Inferior parietal cortex (tissue), 1 donor: ENCODE results near the gene KIAA1549.
"Not testable (repeated sequence)": the region's sequence is repeated elsewhere in the genome, so short reads cannot be mapped to it uniquely, and the experiment has no call there.

Source experiments
- DNase-seq: peaks from one replicate; pipeline ENCODE4 v3.0.0-alpha.2; 2016; ENCODE audit errors: extremely low spot score

The KIAA1549 gene

GRCh38 chr7:138944592-138944991 is 36.6 kb downstream of the KIAA1549 start:
- no peak for DNase-seq

DNA sequence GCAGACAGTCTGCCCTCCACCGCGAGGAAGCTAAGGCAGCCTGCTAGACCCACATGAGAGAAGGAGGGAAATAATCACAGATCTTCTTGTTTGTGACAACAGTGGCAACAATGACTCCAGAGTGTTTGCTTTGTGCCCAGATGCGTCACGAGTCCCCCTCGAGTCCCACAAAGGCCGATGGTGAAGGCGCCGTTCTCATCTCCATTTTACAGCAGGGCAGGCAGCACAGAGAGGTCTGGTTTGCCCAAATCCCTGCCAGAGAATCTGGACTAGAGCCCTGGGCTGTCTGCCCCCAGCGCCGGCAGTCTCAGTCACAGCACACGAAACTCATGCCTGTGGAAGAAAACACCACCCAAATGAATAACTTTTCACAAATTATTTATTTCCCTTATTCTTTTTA is 38.1 kb downstream of the KIAA1549 start:
- no peak for DNase-seq

- DNase-seq = no peak
These were observed 39.6 kb downstream of the KIAA1549 start for GRCh38 chr7:138941545-138941944.

- DNase-seq = not testable (repeated sequence)
These were observed 40.6 kb downstream of the KIAA1549 start for GRCh38 chr7:138940602-138941001.

DNA sequence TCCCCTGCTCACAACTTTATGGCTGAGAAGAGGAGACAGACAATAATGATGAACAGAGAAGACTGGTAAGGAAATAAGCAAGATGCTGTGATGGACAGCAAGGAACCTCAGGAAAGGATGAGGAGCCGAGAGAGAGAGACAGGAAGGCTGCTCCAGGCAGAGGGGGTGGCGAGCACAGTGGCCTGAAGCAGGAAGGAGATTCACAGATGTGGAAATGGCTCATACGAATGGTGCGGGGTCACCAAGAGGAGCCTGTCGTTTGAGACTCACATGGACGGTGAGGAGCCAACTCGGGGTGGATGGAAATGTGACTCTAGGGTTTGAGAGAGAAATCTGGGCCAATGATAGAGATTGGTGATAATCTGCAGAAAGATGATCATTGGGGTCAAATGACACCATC is 43.7 kb downstream of the KIAA1549 start:
- no peak for DNase-seq

GRCh38 chr7:138935465-138936011 is 45.7 kb downstream of the KIAA1549 start:
- DNase-seq = no peak

GRCh38 chr7:138934861-138935260 is 46.3 kb downstream of the KIAA1549 start:
- no peak for DNase-seq

DNA sequence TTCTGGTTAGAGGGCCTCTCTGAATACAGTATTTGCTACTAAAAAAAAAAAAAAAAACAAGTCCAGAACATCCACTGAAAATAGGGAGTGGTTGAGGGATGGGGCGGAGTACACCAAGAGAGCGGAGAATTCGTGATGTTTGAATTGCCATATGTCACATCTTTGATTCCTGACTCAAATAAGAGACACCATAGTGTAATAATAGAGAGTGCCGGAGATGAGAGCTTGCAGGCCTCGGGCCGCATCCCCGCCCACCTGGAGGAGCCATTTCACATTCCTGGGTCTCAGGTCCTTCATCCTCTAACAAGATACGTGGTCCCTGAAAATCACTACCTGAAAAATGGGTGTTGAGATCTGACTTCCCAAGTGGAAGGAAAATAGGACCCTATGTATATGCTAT is 46.8 kb downstream of the KIAA1549 start:
- DNase-seq = no peak

- DNase-seq = no peak
These were observed 48.3 kb downstream of the KIAA1549 start for GRCh38 chr7:138932870-138933269.

GRCh38 chr7:138932427-138932826 is 48.8 kb downstream of the KIAA1549 start:
- no peak for DNase-seq

DNA sequence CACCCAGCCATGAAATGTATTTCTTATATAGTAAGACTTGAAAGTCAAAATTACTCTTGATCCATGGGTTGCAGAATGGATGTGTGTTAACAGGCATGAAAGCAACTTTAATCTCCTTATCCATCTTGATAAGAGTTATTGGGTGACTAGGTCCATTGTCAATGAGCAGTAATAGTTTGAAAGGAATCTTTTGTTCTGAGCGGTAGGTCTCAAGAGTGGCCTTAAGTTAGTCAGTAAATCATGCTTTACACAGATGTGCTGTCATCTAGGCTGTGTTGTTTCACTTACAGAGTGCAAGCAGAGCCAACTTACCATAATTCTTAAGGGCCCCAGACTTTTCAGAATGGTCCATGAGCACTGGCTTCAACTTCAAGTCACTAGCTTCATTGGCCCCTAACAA is 51.2 kb downstream of the KIAA1549 start:
- DNase-seq = no peak

GRCh38 chr7:138926241-138926612 is 55.0 kb downstream of the KIAA1549 start:
- no peak for DNase-seq

DNA sequence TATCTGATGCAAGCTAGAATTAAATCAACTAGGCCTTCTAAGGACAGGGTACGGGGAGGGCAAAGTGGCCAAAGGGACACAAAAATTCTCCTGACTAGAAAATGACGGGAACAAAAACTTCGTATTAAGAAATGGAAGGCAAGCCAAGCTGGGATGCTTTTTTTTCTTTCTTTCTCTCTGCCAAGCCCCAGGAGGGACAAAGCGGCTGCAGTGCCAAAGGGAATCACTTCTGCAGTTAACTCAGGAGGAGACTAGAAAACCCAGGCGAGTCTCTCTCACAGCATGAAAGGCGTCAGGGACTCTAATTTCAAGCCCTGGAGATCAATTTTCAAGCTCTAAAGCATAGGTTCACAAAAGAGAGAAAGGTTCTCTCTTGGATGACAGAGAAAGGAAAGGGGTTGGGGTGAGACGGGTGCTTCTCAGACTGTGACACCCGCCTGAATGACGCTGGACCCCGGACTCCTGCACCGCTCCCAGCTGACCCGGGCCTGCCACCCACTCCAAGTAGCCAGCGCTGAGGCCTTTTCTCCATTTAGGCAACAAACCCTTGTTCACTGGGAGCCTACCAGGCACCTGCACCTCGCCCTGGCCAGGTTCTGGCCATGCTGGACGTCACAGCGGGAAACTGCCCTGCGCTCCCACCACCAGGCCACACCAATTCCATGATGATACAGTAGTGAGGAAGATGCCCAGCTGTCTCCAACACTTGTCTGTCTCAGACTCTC is 56.5 kb downstream of the KIAA1549 start:
- no peak for DNase-seq

GRCh38 chr7:138921277-138921676 is 59.9 kb downstream of the KIAA1549 start:
- no peak for DNase-seq

DNA sequence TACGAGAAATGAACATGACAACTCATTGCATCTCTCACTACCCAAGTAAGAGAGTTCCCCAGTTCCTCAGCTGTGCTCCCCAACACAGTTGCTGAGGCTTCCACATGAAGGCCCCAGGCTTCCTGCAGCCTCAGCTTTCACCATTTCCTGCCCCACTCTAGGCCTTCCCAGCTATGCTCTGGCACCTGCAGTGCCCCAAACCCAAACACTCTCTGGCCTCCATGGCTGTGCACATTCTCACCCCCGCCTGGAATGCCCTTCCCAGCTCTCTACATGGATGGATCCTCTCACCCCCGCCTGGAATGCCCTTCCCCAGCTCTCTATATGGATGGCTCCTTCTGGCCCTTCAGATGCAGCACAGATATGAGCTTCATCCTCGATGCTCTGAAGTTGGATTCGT is 61.3 kb downstream of the KIAA1549 start:
- no peak for DNase-seq

DNA sequence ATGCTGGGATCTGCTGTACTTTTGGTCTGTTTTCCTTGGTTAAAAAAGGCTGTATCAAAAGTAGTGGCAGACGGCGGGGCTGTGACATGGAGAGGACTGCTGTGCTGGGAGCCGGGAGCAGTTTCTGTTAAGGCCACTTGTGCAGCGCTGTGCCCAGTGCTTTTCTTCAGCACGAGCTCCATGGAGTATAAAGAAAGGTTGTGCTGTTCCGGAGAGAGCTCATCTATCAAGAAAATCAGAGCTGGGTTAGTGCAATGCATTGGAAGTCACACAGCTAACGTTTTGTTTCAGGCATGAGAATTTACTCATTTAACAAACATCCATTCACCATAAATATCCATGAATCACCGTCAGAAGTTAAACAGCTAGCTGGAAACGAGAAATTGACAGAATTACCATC is 62.0 kb downstream of the KIAA1549 start:
- no peak for DNase-seq

GRCh38 chr7:138918756-138919155 is 62.4 kb downstream of the KIAA1549 start:
- DNase-seq = peak; percentile 68

GRCh38 chr7:138918176-138918575 is 63.0 kb downstream of the KIAA1549 start:
- no peak for DNase-seq

- DNase-seq = no peak
These were observed 63.4 kb downstream of the KIAA1549 start for GRCh38 chr7:138917771-138918170.

GRCh38 chr7:138916731-138917130 is 64.5 kb downstream of the KIAA1549 start:
- no peak for DNase-seq

DNA sequence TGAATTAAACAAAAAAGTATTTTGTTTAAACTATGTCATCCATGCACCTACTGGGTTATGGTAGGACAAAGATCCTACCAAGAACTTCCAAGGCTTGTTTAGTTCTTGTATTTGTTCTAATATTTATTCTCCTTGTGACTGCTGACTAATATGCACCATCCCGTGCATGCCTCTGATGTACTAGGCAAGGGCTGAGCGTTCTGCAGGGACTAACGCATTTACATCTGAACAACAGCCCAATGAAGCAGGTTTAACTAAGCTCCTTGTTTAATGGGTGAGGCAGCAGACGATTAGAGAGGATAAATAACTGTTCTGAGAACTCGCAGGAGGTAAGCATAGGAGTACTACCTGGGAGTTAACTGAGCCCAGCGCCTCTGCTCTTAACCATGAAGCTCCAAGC is 64.9 kb downstream of the KIAA1549 start:
- DNase-seq = no peak

DNA sequence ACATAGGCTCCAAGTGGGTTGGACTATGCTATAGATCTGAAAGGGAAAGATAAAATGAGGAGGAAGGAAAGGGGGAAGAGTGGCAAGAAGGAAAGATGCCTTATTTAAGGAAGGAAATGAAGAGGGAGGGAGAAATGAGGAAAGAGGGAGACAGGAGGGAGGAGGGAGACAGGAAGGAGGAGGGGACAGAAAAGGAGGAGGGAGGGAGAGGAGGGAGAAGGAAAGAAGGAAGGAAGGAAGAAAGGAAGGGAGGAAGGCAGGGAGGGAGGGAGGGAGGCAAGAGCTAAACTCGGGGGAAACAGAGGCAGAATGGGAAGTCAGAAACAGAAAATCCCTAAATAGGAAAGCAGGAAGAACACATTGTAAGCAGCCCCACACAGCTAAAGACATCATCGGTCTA is 67.4 kb downstream of the KIAA1549 start:
- DNase-seq = no peak

DNA sequence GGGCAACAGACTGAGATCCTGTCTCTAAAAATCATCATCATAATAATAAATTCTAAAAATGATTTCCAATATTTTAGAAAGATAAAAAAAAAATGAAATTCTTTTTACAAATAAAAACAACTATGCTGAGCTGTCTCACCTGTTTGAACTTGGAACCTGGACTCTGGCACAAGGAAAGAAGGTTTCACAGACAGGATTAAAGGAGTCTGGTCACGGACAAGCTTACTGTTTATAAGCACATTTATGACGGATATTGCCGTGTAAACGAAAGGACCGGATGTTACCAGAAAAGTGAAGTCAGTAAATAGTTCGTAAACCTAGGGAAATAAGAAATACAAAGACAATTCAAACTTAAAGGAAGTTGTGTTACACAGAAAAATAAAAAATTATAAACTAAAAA is 70.2 kb downstream of the KIAA1549 start:
- DNase-seq = no peak

GRCh38 chr7:138907850-138908249 is 73.3 kb downstream of the KIAA1549 start:
- DNase-seq = no peak
